Measurements from ENCODE around the gene PSMD2.
"Not testable (repeated sequence)": the region's sequence is repeated elsewhere in the genome, so short reads cannot be mapped to it uniquely, and the experiment has no call there.

Gene PSMD2

DNA sequence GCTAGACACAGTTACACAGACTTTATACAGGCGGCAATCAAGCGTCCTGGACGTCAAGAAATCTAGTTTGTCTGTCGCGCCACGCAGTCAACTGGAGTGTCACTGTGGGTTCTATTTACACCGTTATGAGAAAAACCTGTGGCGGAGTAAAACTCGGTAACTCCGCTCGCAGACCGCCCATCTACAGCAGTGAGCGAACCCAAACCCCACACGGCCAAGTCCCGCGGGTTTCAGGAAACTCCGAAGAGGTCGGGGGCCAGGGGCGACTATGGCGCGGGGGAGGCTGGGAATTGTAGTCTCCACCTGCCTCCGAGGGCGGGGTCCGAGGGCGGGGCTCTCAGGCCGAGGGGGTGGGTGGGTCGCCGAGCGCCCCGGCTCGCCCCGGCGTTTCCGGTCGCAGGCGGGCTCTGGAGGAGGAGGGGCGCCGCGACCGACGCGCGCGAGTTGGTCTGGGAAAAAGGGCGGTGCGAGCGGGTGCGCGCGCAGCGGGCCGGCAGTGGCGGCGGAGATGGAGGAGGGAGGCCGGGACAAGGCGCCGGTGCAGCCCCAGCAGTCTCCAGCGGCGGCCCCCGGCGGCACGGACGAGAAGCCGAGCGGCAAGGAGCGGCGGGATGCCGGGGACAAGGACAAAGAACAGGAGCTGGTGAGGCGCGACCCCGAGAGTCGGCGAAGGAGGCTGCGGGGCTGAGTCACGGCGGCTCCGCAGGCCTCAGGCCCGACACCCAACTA is at the start of gene PSMD2:
Gene PSMD2, plus strand, starts transcription at position 483 of the 729 bp plus-strand sequence. Its CDS starts 26 bp downstream, at position 509.
- peak; percentile 82 to 98 (median 94) for DNase-seq

- DNase-seq: peak; percentile 28 to 92 (median 85)
Observed at GRCh38 chr3:184249412-184250166, 49.5 kb upstream of the PSMD2 start, which contains the start of gene EEF1AKMT4. Gene EEF1AKMT4 (plus strand): TSS chr3:184249672. CDS start chr3:184249695, 23 bp downstream.

- peak in 12 of 14 donors; percentile 35 to 70 (median 54) for DNase-seq
Observed at GRCh38 chr3:184250167-184250828, 48.7 kb upstream of the PSMD2 start.

- no peak for DNase-seq
Observed at GRCh38 chr3:184255291-184256039, 43.6 kb upstream of the PSMD2 start.

- no peak for DNase-seq
Observed at GRCh38 chr3:184257083-184257915, 41.7 kb upstream of the PSMD2 start.

DNA sequence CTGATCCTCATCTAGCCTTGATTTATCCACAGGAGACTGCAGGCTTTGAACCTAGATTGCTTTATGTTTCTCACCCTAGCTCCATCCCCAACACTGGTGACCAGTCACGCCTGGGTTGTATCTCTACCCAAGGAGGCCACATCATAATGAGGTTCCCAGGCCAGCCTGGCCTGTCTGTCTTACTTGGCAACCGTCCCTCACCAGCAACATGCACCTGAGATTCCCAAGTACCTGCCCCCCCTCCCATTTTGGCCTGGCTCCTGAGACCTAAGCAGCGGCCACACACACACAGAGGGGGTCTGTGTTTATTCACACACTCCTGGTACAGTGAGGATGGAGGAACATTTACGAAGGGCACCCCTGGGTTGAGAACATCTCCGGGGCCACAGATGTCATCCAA is 40.1 kb upstream of the PSMD2 start:
- no peak for DNase-seq

DNA sequence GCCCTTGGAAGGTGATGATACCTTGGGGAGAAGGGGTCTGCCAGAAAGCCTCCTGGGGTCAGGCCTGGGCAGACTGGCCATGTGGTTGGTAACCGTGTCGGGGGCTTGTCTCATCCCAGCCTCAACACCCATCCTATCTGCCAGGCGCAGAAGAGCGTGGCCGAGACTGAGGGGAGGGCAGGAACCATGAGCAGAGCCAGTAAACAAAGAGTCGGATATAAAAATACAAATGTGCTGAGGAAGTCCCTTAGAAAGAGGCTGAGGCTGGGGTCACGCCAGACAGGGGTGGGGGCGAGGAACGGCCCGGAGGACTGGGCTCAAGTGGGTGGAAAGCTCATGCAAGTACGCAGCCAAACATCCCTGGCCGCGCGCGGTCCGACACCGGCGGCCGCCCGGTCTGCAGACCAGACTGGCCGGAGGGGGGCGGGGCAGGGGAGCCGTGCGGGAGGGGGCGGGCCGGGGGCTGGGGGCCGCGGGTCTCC is 39.6 kb upstream of the PSMD2 start:
- DNase-seq: peak in 1 of 14 donors; percentile 15

- peak in 3 of 14 donors; percentile 19 to 45 (median 28) for DNase-seq
Observed at GRCh38 chr3:184259878-184260723, 38.9 kb upstream of the PSMD2 start.

GRCh38 chr3:184260724-184261269 is 38.2 kb upstream of the PSMD2 start:
- peak in 1 of 14 donors; percentile 38 for DNase-seq

GRCh38 chr3:184261270-184261853 is 37.7 kb upstream of the PSMD2 start, which contains the start of gene CAMK2N2:
Gene CAMK2N2 (minus strand): TSS chr3:184261553. CDS start chr3:184261285, 268 bp downstream.
- DNase-seq: peak in 9 of 14 donors; percentile 12 to 73 (median 51)

DNA sequence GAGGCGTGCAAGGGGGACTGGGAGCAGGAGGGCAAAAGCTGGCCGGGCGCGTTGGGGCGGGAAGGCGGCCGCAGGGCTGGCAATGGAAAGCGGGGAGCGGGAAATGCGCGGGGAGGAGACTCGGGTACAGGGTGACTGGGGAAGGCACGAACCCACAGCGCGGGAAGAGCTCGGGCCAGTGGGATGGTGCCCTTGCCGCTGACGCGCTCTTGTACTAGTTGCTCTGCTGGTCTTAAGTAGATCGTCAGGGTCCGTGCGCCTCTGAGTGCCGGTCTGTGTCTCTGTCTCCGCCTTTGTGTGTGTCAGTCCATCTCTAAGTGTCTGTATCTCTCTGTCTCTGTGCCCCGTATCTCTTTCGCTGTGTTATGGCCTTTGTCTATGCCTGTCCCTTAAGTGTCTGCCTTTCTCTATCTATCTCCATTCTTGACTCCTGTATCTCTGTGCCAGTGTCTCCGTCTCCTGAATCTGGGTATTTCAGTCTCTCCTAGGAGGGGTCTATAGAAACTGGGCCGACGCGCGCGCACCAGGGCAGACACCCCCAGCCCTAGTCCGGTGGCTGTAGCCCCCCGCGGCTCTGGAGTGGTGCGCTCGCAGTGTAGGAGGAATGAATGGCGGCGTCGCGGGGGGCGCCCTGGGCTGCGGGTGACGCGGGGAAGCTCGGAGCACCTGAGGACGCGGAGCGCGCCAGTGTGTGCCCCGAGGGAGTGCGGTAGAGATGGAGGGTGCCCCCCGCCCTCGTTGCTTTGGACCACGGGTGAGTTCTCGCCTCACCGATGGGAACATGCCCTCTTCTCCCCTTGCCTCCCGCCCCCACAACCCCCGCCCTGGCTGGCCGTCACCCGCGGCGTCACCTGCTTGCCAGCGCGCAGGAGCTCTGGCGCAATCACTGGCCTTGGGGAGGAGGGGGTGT is 36.9 kb upstream of the PSMD2 start:
- peak in 1 of 14 donors; percentile 43 for DNase-seq

- DNase-seq: peak in 1 of 14 donors; percentile 19
Observed at GRCh38 chr3:184262764-184263179, 36.3 kb upstream of the PSMD2 start.

DNA sequence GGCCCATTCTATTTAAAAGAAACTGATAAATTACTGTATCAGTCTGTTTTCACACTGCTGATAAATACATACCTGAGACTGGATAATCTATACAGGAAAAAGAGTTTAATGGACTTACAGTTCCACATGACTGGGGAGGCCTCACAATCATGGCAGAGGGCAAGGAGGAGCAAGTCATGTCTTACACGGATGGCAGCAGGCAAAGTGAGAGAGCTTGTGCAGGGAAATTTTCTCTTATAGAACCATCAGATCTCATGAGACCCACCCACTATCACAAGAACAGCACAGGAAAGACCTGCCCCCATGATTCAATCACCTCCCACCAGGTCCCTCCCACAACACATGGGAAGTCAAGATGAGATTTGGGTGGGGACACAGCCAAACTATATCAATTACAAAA is 31.8 kb upstream of the PSMD2 start:
- DNase-seq: not testable (repeated sequence)

DNA sequence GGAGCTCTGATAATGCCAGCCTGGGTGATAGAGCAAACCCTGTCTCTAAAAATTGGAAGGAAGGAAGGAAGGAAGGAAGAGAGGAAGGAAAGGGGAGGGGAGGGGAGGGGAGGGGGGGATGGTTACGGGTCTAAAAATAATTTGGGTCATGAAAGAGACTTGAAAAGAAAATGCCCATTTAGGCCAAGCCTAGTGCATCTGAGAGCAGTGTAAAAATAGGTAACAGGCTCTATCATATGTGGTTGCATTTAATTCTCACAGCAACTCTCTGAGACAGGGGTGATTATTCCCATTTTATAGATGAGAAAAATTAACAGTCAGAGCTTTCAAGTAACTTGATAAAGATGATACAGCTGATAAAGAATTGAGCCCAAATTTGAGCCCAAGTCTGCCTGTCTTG is 26.8 kb upstream of the PSMD2 start:
- no peak for DNase-seq

- DNase-seq: peak in 1 of 14 donors; percentile 25
Observed at GRCh38 chr3:184275381-184275701, 23.7 kb upstream of the PSMD2 start.

DNA sequence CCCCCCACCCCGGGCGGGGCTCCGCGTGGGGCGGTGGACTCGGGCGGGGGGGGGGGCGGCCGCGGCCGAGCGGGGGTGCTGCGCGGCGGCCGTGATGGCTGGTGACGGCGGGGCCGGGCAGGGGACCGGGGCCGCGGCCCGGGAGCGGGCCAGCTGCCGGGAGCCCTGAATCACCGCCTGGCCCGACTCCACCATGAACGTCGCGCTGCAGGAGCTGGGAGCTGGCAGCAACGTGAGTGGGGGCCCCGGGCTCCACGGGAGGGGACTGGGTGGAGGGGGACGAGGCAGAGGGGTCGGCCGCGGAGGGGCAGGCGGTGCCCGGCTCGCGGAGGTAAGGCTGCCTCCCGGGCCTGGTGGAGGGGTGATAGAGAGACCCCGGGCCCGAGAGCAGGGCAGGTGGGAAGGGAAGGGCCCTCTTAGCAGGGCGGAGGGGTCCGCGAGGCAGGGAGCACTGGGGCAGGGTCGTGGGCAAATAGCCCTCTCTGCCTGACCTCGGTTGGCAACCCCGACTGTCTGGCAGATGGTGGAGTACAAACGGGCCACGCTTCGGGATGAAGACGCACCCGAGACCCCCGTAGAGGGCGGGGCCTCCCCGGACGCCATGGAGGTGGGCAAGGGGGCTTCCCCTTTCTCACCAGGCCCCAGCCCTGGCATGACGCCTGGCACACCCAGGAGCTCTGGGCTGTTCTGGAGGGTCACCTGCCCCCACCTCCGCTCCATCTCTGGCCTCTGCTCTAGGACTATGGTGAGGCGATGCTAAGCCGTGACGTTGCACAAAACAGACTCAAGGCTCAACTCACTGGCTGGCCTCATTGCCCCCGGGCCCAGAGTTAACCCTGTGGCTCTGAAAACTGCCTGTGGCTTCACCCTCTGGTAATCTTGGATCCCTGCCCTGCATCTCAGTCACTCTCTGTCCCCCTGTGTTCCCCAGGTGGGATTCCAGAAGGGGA is 22.8 kb upstream of the PSMD2 start, which contains the start of gene ECE2:
Gene ECE2, plus strand, starts transcription at position 62 of the 950 bp plus-strand sequence. Its CDS starts 132 bp downstream, at position 194.
- peak in 2 of 14 donors; percentile 17 to 21 for DNase-seq

GRCh38 chr3:184277366-184277765 is 21.7 kb upstream of the PSMD2 start:
- DNase-seq: no peak

Data from C1 segment of cervical spinal cord (tissue), 14 donors.